Neural progenitor cell (in vitro differentiated cells): ENCODE data around the gene TSR3. TPM values are rescaled to one million over a fixed set of nuclear protein-coding genes. Genes with fewer than 3 reads are reported as not detected.

Experiments
- DNase-seq: peaks from one replicate; pipeline ENCODE4 v3.0.0-alpha.2; 2016; ENCODE audit warnings: low spot score
- H2AFZ ChIP-seq: fragments of 200-600 bp; sonication (generic); replicated peaks from 2 replicates; pipeline ENCODE4 v1.6.1; 2016; ENCODE audit warnings: antibody characterized with exemption
- H3F3A ChIP-seq: fragments of 200-600 bp; sonication (generic); 2 replicates; pipeline ENCODE4 v1.6.1; 2016; ENCODE audit warnings: antibody characterized with exemption, low read depth
- H3K27ac ChIP-seq: fragments of 200-600 bp; sonication (generic); 2 replicates; pipeline ENCODE4 v1.5.1; 2016; ENCODE audit warnings: mild to moderate bottlenecking
- H3K27me3 ChIP-seq: fragments of 200-600 bp; sonication (generic); 2 replicates; pipeline ENCODE4 v1.6.1; 2016; ENCODE audit warnings: mild to moderate bottlenecking, moderate library complexity
- H3K36me3 ChIP-seq: fragments of 200-600 bp; sonication (generic); 2 replicates; pipeline ENCODE4 v1.5.1; 2016
- H3K4me1 ChIP-seq: fragments of 200-600 bp; sonication (generic); 2 replicates; pipeline ENCODE4 v1.6.1; 2016; ENCODE audit warnings: mixed run types
- H3K4me2 ChIP-seq: fragments of 200-600 bp; sonication (generic); 2 replicates; pipeline ENCODE4 v1.6.1; 2016
- H3K4me3 ChIP-seq: fragments of 200-600 bp; sonication (generic); 2 replicates; pipeline ENCODE4 v1.5.1; 2016
- H3K79me2 ChIP-seq: fragments of 200-600 bp; sonication (generic); 2 replicates; pipeline ENCODE4 v1.6.1; 2016; ENCODE audit warnings: low read depth
- H3K9ac ChIP-seq: fragments of 200-600 bp; sonication (generic); 2 replicates; pipeline ENCODE4 v1.6.1; 2016
- H3K9me3 ChIP-seq: fragments of 200-600 bp; sonication (generic); 2 replicates; pipeline ENCODE4 v1.5.1; 2016; ENCODE audit warnings: low read depth
- H4K20me1 ChIP-seq: fragments of 200-600 bp; sonication (generic); 2 replicates; pipeline ENCODE4 v1.6.1; 2016; ENCODE audit warnings: low read depth
- H3K27ac Mint-ChIP-seq: 3 replicates; pipeline ENCODE4 v1.8.0; 2021; ENCODE audit warnings: mixed read lengths
- H3K27me3 Mint-ChIP-seq: 2 replicates; pipeline ENCODE4 v1.8.0; 2022; ENCODE audit warnings: low read depth, mild to moderate bottlenecking, inconsistent platforms, moderate library complexity, mixed read lengths; ENCODE audit not compliant: insufficient read depth
- H3K36me3 Mint-ChIP-seq: 3 replicates; pipeline ENCODE4 v1.8.0; 2021; ENCODE audit warnings: mixed read lengths
- H3K4me1 Mint-ChIP-seq: 3 replicates; pipeline ENCODE4 v1.8.0; 2021; ENCODE audit warnings: mixed read lengths
- H3K4me3 Mint-ChIP-seq: 3 replicates; pipeline ENCODE4 v1.8.0; 2021; ENCODE audit warnings: mild to moderate bottlenecking, moderate library complexity, mixed read lengths
- H3K9me3 Mint-ChIP-seq: 3 replicates; pipeline ENCODE4 v1.8.0; 2020; ENCODE audit warnings: mixed read lengths
- CTCF ChIP-seq: fragments of 200-600 bp; sonication (generic); IDR thresholded peaks from 2 replicates; pipeline ENCODE4 v1.5.1; 2017; ENCODE audit warnings: antibody characterized with exemption, mild to moderate bottlenecking
- EZH2 ChIP-seq: fragments of 200-600 bp; sonication (generic); IDR thresholded peaks from 2 replicates; pipeline ENCODE4 v1.6.1; 2017; ENCODE audit warnings: antibody characterized with exemption, mild to moderate bottlenecking, moderate library complexity
- EZH2phosphoT487 ChIP-seq: fragments of 200-600 bp; sonication (generic); IDR thresholded peaks from 2 replicates; pipeline ENCODE4 v1.6.1; 2017; ENCODE audit warnings: antibody characterized with exemption
- total RNA-seq: library from RNA; depleted of rRNA; stranded (reverse); fragments of >200 nt; gene quantifications from 2 replicates; pipeline ENCODE4 v1.2.3, GENCODE V29; 2015; ENCODE audit warnings: low replicate concordance

Gene TSR3
- total RNA-seq, result 22.4 and 60.6 TPM in 2 replicates

GRCh38 chr16:1351582-1352362, at the start of gene TSR3, which contains the start of gene GNPTG:
TSS of gene TSR3 (minus strand) at chr16:1351878. CDS start at chr16:1351804, 74 bp downstream.
TSS of gene GNPTG (plus strand) at chr16:1351931. CDS start at chr16:1351966, 35 bp downstream.
- TF ChIP-seq CTCF, result no peak
- TF ChIP-seq EZH2, result no peak
- no peak for TF ChIP-seq EZH2phosphoT487
- peak; percentile 96 for DNase-seq
- no peaks in the 10 kb centered on the region for H3K4me1 ChIP-seq
- H3K4me2 ChIP-seq, result peak within 1 kb of the TSS; percentile 89
- H3K4me3 Mint-ChIP-seq, result peak within 1 kb of the TSS; percentile 95
- H3K36me3 ChIP-seq, result no peaks in the 10 kb centered on the region
- H3K9ac ChIP-seq, result peak within 1 kb of the TSS; percentile 94
- H3K27me3 Mint-ChIP-seq, result peaks cover 19% of the 10 kb centered on the region
- no peak within 1 kb of the TSS for H3K27ac ChIP-seq
- peaks cover 21% of the 10 kb centered on the region for H3K4me1 Mint-ChIP-seq
- H3K4me3 ChIP-seq, result peak within 1 kb of the TSS; percentile 99
- H3K27ac Mint-ChIP-seq, result peak within 1 kb of the TSS; percentile 6
- no peaks in the 10 kb centered on the region for H3F3A ChIP-seq
- no peaks in the 10 kb centered on the region for H3K27me3 ChIP-seq
- peaks cover 11% of the 10 kb centered on the region for H4K20me1 ChIP-seq
- no peaks in the 10 kb centered on the region for H3K9me3 ChIP-seq
- peaks cover 50% of the 10 kb centered on the region for H3K79me2 ChIP-seq
- H2AFZ ChIP-seq, result peak within 1 kb of the TSS; percentile 82
- peaks cover 6% of the 10 kb centered on the region for H3K9me3 Mint-ChIP-seq
- H3K36me3 Mint-ChIP-seq, result peaks cover 5% of the 10 kb centered on the region

- TF ChIP-seq EZH2 (no peak), EZH2phosphoT487 (no peak), CTCF (no peak)
- Histone ChIP-seq H2AFZ (no peak overlapping the region), H3K79me2 (peaks cover 8% of the 10 kb centered on the region), H3K27ac (no peak overlapping the region), H3K4me1 (no peaks in the 10 kb centered on the region), H3K4me3 (no peak overlapping the region), H3K36me3 (no peaks in the 10 kb centered on the region), H3K9ac (no peak overlapping the region), H3F3A (no peaks in the 10 kb centered on the region), H4K20me1 (peaks cover 5% of the 10 kb centered on the region), H3K27me3 (no peaks in the 10 kb centered on the region), H3K4me2 (no peak overlapping the region), H3K9me3 (no peaks in the 10 kb centered on the region)
- Mint-ChIP-seq H3K36me3 (peaks cover 5% of the 10 kb centered on the region), H3K27ac (no peak overlapping the region), H3K4me3 (no peak overlapping the region), H3K4me1 (no peaks in the 10 kb centered on the region), H3K27me3 (peaks cover 6% of the 10 kb centered on the region), H3K9me3 (no peaks in the 10 kb centered on the region)
- no peak for DNase-seq
These were observed 49.5 kb upstream of the TSR3 start for GRCh38 chr16:1401061-1401757.

- no peak overlapping the region for H3K4me3 ChIP-seq
- no peak overlapping the region for H3K4me2 ChIP-seq
- no peak for DNase-seq
- H3K36me3 Mint-ChIP-seq, result peaks cover 5% of the 10 kb centered on the region
- H3F3A ChIP-seq, result no peaks in the 10 kb centered on the region
- no peak for TF ChIP-seq EZH2phosphoT487
- no peak for TF ChIP-seq CTCF
- no peak for TF ChIP-seq EZH2
- peaks cover 3% of the 10 kb centered on the region for H4K20me1 ChIP-seq
- no peaks in the 10 kb centered on the region for H3K79me2 ChIP-seq
- no peaks in the 10 kb centered on the region for H3K9me3 Mint-ChIP-seq
- H3K36me3 ChIP-seq, result no peaks in the 10 kb centered on the region
- no peak overlapping the region for H3K27ac Mint-ChIP-seq
- H3K27me3 Mint-ChIP-seq, result peaks cover 6% of the 10 kb centered on the region
- H3K4me1 ChIP-seq, result no peaks in the 10 kb centered on the region
- no peaks in the 10 kb centered on the region for H3K9me3 ChIP-seq
- no peaks in the 10 kb centered on the region for H3K4me1 Mint-ChIP-seq
- no peak overlapping the region for H3K4me3 Mint-ChIP-seq
- no peaks in the 10 kb centered on the region for H3K27me3 ChIP-seq
- H2AFZ ChIP-seq, result no peak overlapping the region
- H3K27ac ChIP-seq, result no peak overlapping the region
- H3K9ac ChIP-seq, result no peak overlapping the region
These were observed 47.3 kb upstream of the TSR3 start for GRCh38 chr16:1398826-1399581.
